ENCODE results near the gene BTBD1. TPM values are rescaled to one million over a fixed set of nuclear protein-coding genes. Genes with fewer than 3 reads are reported as not detected.

BTBD1 gene
- polyA plus RNA-seq, 2 of the 4 experiments (the other 2 are of a cell fraction), result 53.1 to 95.8 TPM

- TF ChIP-seq MAX (IDR thresholded peaks at IDR 0.05) (peak; percentile 100), ELK1 (IDR thresholded peaks at IDR 0.05; ENCODE audit: low read depth, low read length) (no peak), PBX3 (IDR thresholded peaks at IDR 0.05) (no peak), RFX5 (IDR thresholded peaks at IDR 0.05) (no peak)
These were observed 81.2 kb downstream of the BTBD1 start, which contains the start of gene RAMAC (continued) for GRCh38 chr15:82985688-82986441.

- no peak for FAIRE-seq
These were observed 86.1 kb downstream of the BTBD1 start for GRCh38 chr15:82980981-82981380.

GRCh38 chr15:82979726-82980125 lies 87.3 kb downstream of the BTBD1 start:
- POLR2A ChIA-PET, result no interaction called here
- no peak overlapping the region for H3K27ac ChIP-seq
- TF ChIP-seq ESRRA (IDR thresholded peaks at IDR 0.05; ENCODE audit: borderline replicate concordance, low read length) (no peak), CEBPB (IDR thresholded peaks at IDR 0.05) (no peak), HOXB13 (CRISPR knock-in tag; IDR thresholded peaks at IDR 0.05; ENCODE audit: low read depth) (no peak), HDAC2 (IDR thresholded peaks at IDR 0.05) (no peak), CTCF (IDR thresholded peaks at IDR 0.05) (no peak), FOXS1 (CRISPR knock-in tag; IDR thresholded peaks at IDR 0.05) (no peak), JUN (IDR thresholded peaks at IDR 0.05) (no peak), MAZ (IDR thresholded peaks at IDR 0.05; ENCODE audit: borderline replicate concordance, low read depth, low read length) (no peak), EHF (CRISPR knock-in tag; IDR thresholded peaks at IDR 0.05) (no peak)
- H3K4me3 ChIP-seq, result no peak overlapping the region
- no peak for FAIRE-seq
- no peak overlapping the region for H3K4me2 ChIP-seq
- no peak for DNase-seq (ENCODE audit: low read depth in 1 of 2, low spot score in 1 of 2)
- CTCF ChIA-PET, result interaction anchor here (1.3 kb wide), 1 partner anchor 21 kb away, joined by 3 read pairs; no protein-coding TSS in a partner anchor
- 90% methylated on average over 1 of the region's 1 CpG for WGBS (ENCODE audit: missing lambda C conversion rate)
- ATAC-seq, result no peak
- no peaks in the 10 kb centered on the region for H3K9me3 ChIP-seq
- H3K4me1 ChIP-seq, result no peaks in the 10 kb centered on the region

More at GRCh38 chr15:82980981-82981380, 86.1 kb downstream of the BTBD1 start:
- CTCF ChIA-PET, result no interaction called here
- Histone ChIP-seq H3K9me3 (no peaks in the 10 kb centered on the region), H3K4me1 (peaks cover 5% of the 10 kb centered on the region; the same call in 2 of the 3 replicates), H3K4me3 (no peak overlapping the region), H3K27ac (no peak overlapping the region), H3K4me2 (no peak overlapping the region)
- TF ChIP-seq RAD21 (conservative IDR thresholded peaks at IDR 0.05 in 1 of 2, IDR thresholded peaks at IDR 0.05 in 1 of 2) (no peak), SREBF2 (IDR thresholded peaks at IDR 0.05) (no peak), CBX2 (IDR thresholded peaks at IDR 0.05; ENCODE audit: borderline replicate concordance, low read depth) (no peak), HOXB5 (CRISPR knock-in tag; IDR thresholded peaks at IDR 0.05) (no peak), GATA3 (IDR thresholded peaks at IDR 0.05; ENCODE audit: borderline replicate concordance) (no peak), USF2 (IDR thresholded peaks at IDR 0.05) (no peak), ZFP36 (IDR thresholded peaks at IDR 0.05; ENCODE audit: borderline replicate concordance, partially characterized antibody) (no peak), HOXB13 (CRISPR knock-in tag; IDR thresholded peaks at IDR 0.05; ENCODE audit: low read depth) (no peak), PHF8 (IDR thresholded peaks at IDR 0.05; ENCODE audit: borderline replicate concordance, low read depth) (no peak), CHD4 (IDR thresholded peaks at IDR 0.05; ENCODE audit: borderline replicate concordance) (no peak), MAZ (IDR thresholded peaks at IDR 0.05; ENCODE audit: borderline replicate concordance, low read depth, low read length) (no peak), FOXS1 (CRISPR knock-in tag; IDR thresholded peaks at IDR 0.05) (no peak), ZC3H11A (IDR thresholded peaks at IDR 0.05) (no peak), EHF (CRISPR knock-in tag; IDR thresholded peaks at IDR 0.05) (no peak), KDM1A (IDR thresholded peaks at IDR 0.05; ENCODE audit: low read depth) (no peak)
- DNase-seq (ENCODE audit: low read depth in 1 of 2, low spot score in 1 of 2) (no peak), ATAC-seq (no peak)
- POLR2A ChIA-PET, result no interaction called here
- WGBS (ENCODE audit: missing lambda C conversion rate), result 41% methylated on average over 2 of the region's 2 CpGs

Measured in A549 (cell line).